HG03354 (cell line): ENCODE data around the gene RNU1-4.
"Not testable (repeated sequence)": the region's sequence is repeated elsewhere in the genome, so short reads cannot be mapped to it uniquely, and the experiment has no call there.

Source experiments
- ATAC-seq: cut with Tn5 transposase; IDR thresholded peaks from one replicate; pipeline ENCODE4 v1.9.1; 2021; ENCODE audit warnings: mild to moderate bottlenecking; ENCODE audit not compliant: unreplicated experiment, poor library complexity, severe bottlenecking

Gene RNU1-4

DNA sequence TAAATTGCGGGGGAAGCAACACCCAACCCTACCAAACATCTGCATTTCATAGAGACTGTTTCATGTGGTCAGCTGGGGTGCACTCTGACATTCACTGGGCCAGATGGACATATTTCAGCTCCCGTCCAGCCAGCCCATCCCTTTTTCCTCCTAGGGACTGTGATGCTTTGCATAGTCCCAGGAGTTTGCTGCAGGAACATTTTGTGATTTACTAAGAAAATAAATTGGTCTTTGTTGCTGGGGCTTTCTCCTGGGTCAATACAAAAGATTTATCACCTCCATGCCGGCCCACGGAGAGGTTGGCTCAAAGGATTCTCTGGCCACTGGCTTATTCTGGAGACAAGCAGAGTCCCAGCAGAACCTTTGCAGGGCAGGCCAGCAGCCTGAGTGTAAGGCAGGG, 46.0 kb downstream of the RNU1-4 start:
- ATAC-seq, result not testable (repeated sequence)

DNA sequence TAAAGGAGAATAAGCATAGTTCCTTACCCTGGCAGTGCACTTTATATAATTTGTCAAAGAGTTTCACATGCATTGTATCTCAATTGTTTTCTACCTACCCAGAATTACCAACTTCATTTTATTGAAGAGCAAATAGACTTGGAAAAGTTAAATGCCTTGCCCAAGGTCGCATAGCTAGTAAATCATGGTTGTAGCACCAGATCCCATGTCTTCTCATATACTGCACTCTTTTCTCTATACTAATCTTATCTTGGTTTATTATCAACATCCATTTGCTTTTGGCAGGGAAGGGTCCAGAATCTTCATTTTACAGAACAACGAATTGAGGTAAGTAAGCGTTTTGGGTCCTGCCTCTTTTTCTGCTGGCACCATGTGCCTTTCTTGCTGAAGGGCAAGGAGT, 46.9 kb downstream of the RNU1-4 start:
- not testable (repeated sequence) for ATAC-seq

GRCh38 chr1:16787711-16788110, 47.4 kb downstream of the RNU1-4 start:
- not testable (repeated sequence) for ATAC-seq
